Chondrocyte (in vitro differentiated cells): ENCODE results near the gene RAC3. TPM values are rescaled to one million over a fixed set of nuclear protein-coding genes. Genes with fewer than 3 reads are reported as not detected.

Source experiments
- DNase-seq: peaks from one replicate; pipeline ENCODE4 v3.0.0; 2021; ENCODE audit warnings: mixed read lengths, low spot score
- H3K27ac Mint-ChIP-seq: one replicate; pipeline ENCODE4 v1.8.0; 2021; ENCODE audit warnings: mild to moderate bottlenecking, moderate library complexity, mixed read lengths; ENCODE audit not compliant: unreplicated experiment
- H3K27me3 Mint-ChIP-seq: 2 replicates; pipeline ENCODE4 v1.8.0; 2021; ENCODE audit warnings: low read depth, mixed read lengths
- H3K36me3 Mint-ChIP-seq: 2 replicates; pipeline ENCODE4 v1.8.0; 2021; ENCODE audit warnings: low read depth, mixed read lengths
- H3K4me1 Mint-ChIP-seq: 2 replicates; pipeline ENCODE4 v1.8.0; 2021; ENCODE audit warnings: low read depth, mild to moderate bottlenecking, mixed read lengths
- H3K4me3 Mint-ChIP-seq: one replicate; pipeline ENCODE4 v1.8.0; 2021; ENCODE audit warnings: mild to moderate bottlenecking, moderate library complexity, mixed read lengths; ENCODE audit not compliant: unreplicated experiment
- H3K9me3 Mint-ChIP-seq: 2 replicates; pipeline ENCODE4 v1.8.0; 2021; ENCODE audit warnings: low read depth, mixed read lengths
- total RNA-seq: library from RNA; stranded (reverse); gene quantifications from 3 replicates; pipeline ENCODE4 v1.2.1, GENCODE V29; 2021
- TF ChIP-seq, protein P1 (sequence below): fragments of 200-600 bp; sonication (generic); IDR thresholded peaks from 2 replicates; pipeline ENCODE4 v1.5.0; 2021; ENCODE audit warnings: antibody characterized with exemption, mild to moderate bottlenecking, moderate library complexity

Gene RAC3
- total RNA-seq, 1 donor from 2014 or later, result 32.7 TPM

DNA sequence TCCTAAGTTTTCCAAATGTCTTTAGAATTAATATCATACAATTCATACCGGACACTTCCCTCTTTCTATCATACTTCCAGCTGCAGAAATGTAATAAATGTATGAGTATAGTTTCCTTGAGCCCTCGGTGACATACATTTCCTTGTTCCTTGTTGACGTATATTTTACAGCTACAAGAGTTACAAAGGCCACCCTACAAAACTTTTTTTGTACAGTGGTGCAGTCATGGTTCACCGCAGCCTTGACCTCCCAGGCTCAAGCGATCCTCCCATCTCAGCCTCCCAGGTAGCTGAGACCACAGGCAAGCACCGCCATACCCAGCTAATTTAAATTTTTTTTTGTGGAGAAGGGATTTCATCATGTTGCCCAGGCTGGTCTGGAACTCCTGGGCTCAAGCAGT lies 41.3 kb downstream of the RAC3 start:
- H3K4me3 Mint-ChIP-seq, result no peak overlapping the region
- no peak for DNase-seq
- H3K27me3 Mint-ChIP-seq, result no peaks in the 10 kb centered on the region
- no peaks in the 10 kb centered on the region for H3K36me3 Mint-ChIP-seq
- no peaks in the 10 kb centered on the region for H3K9me3 Mint-ChIP-seq
- H3K4me1 Mint-ChIP-seq, result no peaks in the 10 kb centered on the region
- H3K27ac Mint-ChIP-seq, result no peak overlapping the region
- TF ChIP-seq, protein P1, sequence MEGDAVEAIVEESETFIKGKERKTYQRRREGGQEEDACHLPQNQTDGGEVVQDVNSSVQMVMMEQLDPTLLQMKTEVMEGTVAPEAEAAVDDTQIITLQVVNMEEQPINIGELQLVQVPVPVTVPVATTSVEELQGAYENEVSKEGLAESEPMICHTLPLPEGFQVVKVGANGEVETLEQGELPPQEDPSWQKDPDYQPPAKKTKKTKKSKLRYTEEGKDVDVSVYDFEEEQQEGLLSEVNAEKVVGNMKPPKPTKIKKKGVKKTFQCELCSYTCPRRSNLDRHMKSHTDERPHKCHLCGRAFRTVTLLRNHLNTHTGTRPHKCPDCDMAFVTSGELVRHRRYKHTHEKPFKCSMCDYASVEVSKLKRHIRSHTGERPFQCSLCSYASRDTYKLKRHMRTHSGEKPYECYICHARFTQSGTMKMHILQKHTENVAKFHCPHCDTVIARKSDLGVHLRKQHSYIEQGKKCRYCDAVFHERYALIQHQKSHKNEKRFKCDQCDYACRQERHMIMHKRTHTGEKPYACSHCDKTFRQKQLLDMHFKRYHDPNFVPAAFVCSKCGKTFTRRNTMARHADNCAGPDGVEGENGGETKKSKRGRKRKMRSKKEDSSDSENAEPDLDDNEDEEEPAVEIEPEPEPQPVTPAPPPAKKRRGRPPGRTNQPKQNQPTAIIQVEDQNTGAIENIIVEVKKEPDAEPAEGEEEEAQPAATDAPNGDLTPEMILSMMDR, result no peak

DNA sequence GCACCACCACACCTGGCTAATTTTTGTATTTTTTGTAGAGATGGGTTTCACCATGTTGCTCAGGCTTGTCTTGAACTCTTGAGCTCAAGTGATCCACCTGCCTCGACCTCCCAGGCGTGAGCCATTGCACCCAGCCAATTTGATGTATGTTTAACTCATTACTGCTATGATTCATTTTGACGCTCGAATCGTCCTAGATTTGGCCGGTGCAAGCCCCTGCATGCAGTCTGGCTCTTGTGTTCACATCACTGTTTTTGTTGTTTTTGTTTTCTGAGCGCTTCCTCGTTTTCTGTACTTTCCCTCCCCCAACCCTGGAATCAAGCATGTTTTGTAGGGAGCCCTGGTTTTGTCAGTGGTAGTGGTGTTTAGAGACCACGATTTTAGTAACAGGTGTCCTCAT lies 42.0 kb downstream of the RAC3 start:
- Mint-ChIP-seq H3K4me3 (no peak overlapping the region), H3K36me3 (peaks cover 3% of the 10 kb centered on the region), H3K4me1 (no peaks in the 10 kb centered on the region), H3K27ac (peak overlapping the region; percentile 49), H3K9me3 (no peaks in the 10 kb centered on the region), H3K27me3 (no peaks in the 10 kb centered on the region)
- no peak for DNase-seq
- TF ChIP-seq, protein P1, result no peak

DNA sequence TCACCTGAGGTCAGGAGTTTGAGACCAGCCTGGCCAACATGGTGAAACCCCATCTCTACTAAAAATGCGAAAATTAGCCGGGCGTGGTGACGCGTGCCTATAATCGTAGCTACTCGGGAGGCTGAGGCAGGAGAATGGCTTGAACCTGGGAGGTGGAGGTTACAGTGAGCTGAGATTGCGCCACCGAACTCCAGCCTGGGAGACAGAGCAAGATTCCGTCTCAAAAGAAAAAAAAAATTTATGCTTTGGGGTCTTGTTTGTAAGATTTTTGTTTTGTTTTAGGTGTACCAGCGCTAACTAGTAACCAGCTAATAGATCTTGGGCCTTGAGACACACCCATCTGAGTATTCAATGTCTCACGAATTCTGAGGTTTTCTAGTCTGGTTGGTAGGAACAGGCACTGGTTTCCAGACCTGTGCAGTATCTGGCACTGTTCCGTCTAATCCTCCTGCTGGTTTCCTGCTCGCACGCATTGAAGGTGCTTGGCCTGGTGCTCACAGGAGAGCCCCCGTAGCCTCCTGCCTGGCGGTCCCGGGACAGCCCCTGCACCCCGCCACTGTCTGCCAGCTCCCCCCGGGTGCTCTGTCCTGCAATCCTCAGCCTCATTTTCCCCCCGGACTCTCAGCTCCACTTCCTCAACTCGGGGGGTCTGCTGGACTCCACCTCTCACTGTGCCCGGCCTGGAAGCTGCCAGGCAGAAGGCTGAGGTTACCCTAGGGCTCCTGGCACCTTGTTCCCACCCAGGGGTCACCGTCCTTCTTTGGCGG lies 44.7 kb downstream of the RAC3 start:
- Mint-ChIP-seq H3K27ac (no peak overlapping the region), H3K4me1 (no peaks in the 10 kb centered on the region)

DNA sequence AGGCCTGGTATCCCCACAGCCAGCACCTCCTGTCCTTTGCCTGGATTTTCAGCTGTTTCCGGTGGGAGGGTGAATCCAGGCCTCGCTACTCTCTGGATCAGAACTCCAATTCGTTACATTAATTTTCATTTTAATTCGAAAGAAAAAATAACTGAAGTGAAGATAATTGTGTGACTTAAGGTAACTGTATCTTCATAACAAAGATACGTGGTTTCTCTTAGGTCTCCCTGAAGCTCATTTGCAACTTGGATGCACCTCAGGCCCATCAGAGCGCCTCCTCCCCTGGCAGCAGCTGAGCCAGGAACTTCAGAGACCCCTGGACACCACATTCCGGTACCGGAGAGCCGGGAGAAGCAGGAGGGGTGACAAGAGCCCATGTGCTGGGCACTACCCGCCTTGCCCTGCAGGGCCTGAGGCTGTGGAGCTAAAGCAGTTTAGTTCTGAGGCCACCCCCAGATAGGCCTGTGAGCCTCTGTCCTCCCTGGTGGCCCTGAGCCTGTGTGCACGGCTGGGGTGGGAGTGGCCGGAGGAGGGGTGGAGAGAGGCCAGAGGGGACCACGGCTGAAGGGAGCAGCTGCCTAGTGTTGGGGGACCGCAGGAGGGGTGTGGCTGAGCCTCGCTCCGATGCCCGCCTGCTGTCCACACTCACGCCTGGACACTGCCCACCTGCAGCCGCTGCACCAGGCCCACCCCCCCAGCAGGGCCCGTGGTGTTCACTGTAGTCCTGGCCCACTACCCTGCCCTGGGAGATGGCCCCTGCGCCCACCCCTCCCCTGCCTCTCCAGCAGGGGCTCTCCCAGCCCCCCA lies 45.5 kb downstream of the RAC3 start:
- Mint-ChIP-seq H3K36me3 (peaks cover 11% of the 10 kb centered on the region), H3K27ac (no peak overlapping the region), H3K27me3 (no peaks in the 10 kb centered on the region), H3K4me3 (no peak overlapping the region), H3K9me3 (no peaks in the 10 kb centered on the region), H3K4me1 (no peaks in the 10 kb centered on the region)
- TF ChIP-seq, protein P1, result no peak
- no peak for DNase-seq

More for the DNA sequence above, 44.7 kb downstream of the RAC3 start:
- no peaks in the 10 kb centered on the region for H3K27me3 Mint-ChIP-seq
- no peak for DNase-seq
- peaks cover 11% of the 10 kb centered on the region for H3K36me3 Mint-ChIP-seq
- TF ChIP-seq, protein P1, result no peak
- H3K9me3 Mint-ChIP-seq, result no peaks in the 10 kb centered on the region
- no peak overlapping the region for H3K4me3 Mint-ChIP-seq

DNA sequence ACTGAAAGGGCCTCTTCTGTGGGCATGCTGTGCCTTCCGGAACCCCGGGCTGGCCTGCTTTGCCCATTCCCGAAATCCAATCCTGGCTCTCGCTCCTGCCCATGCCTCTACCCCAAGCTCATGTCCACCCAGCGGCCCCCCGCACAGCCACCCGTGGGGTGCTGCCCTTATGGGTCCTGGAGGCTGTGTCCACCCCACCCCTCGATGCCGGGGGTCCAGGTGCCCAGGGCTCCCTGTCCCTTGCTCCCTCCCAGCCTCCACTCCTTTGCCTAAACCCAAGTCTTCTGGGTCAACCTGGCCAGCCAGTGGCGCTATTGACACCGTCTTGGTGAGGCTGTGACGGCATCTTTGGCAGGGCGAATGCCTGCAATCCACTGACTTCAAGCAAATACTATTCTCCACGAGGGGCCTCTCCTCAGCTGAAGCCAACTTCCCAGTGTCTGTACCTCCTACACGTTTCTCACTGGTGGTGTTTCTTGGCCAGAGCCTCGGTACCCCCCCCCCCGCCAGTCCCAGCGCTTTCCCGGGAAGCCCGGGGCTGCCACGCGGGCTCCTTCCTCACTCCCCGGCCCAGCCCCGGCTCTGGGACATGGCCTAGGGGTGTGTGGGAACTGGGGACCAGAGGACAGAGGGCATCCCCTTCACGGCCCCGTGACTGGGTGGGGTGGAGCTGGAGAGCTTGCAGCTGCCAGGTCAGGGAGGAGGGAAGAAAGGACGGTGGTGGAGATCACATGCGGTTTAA lies 46.3 kb downstream of the RAC3 start:
- H3K36me3 Mint-ChIP-seq, result peaks cover 11% of the 10 kb centered on the region
- DNase-seq, result no peak
- peak overlapping the region; percentile 57 for H3K27ac Mint-ChIP-seq
- H3K27me3 Mint-ChIP-seq, result no peaks in the 10 kb centered on the region
- no peaks in the 10 kb centered on the region for H3K4me1 Mint-ChIP-seq
- H3K9me3 Mint-ChIP-seq, result no peaks in the 10 kb centered on the region
- H3K4me3 Mint-ChIP-seq, result no peak overlapping the region
- TF ChIP-seq, protein P1, result no peak
